BE2C (cell line): Measurements from ENCODE around the gene FBN1.

Experiments
- DNase-seq: peaks from one replicate; pipeline ENCODE4 v3.0.0-alpha.2; 2020
- H3K27me3 ChIP-seq: fragments of 250-450 bp; sonication (Bioruptor Pico); 2 replicates; pipeline ENCODE4 v1.5.1; 2020; ENCODE audit warnings: mild to moderate bottlenecking
- H3K36me3 ChIP-seq: fragments of 250-450 bp; sonication (Bioruptor Pico); 2 replicates; pipeline ENCODE4 v1.5.1; 2020; ENCODE audit warnings: mild to moderate bottlenecking
- H3K4me1 ChIP-seq: fragments of 250-450 bp; sonication (Bioruptor Pico); 2 replicates; pipeline ENCODE4 v1.5.1; 2020
- H3K4me3 ChIP-seq: 2 replicates; pipeline ENCODE4 v1.5.1; 2011; ENCODE audit warnings: low read depth, low read length
- H3K9me3 ChIP-seq: fragments of 250-450 bp; sonication (Bioruptor Pico); 2 replicates; pipeline ENCODE4 v1.5.1; 2020
- TF ChIP-seq, protein P1 (sequence below): IDR thresholded peaks from 2 replicates; pipeline ENCODE4 v1.5.1; 2012; ENCODE audit warnings: mild to moderate bottlenecking, low read depth, low read length

FBN1 gene

DNA sequence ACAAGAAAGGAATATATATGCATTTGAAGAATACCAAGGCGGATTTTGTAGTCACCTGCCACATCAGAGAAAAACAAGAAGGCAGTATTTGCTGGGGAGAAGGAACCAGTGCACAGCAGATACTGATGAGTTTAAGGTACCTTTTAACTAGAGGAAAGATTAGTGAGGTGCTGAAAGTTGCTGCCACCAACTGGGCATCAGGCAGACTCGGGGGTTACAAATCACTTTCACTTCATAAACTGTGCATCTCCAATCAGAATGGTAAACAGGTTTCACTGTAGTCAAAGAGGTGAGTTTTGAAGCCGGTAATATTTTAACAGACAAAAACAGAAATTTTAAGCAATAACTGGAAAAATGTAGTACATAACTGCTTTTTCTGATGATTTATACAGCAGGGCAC, 4.1 kb downstream of the FBN1 start:
- DNase-seq = no peak
- no peaks in the 10 kb centered on the region for H3K9me3 ChIP-seq
- peaks cover 17% of the 10 kb centered on the region for H3K27me3 ChIP-seq
- no peak overlapping the region for H3K4me3 ChIP-seq
- peaks cover 4% of the 10 kb centered on the region; the same call in 1 of the 2 replicates for H3K4me1 ChIP-seq
- TF ChIP-seq, protein P1, sequence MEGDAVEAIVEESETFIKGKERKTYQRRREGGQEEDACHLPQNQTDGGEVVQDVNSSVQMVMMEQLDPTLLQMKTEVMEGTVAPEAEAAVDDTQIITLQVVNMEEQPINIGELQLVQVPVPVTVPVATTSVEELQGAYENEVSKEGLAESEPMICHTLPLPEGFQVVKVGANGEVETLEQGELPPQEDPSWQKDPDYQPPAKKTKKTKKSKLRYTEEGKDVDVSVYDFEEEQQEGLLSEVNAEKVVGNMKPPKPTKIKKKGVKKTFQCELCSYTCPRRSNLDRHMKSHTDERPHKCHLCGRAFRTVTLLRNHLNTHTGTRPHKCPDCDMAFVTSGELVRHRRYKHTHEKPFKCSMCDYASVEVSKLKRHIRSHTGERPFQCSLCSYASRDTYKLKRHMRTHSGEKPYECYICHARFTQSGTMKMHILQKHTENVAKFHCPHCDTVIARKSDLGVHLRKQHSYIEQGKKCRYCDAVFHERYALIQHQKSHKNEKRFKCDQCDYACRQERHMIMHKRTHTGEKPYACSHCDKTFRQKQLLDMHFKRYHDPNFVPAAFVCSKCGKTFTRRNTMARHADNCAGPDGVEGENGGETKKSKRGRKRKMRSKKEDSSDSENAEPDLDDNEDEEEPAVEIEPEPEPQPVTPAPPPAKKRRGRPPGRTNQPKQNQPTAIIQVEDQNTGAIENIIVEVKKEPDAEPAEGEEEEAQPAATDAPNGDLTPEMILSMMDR = peak; percentile 57
- H3K36me3 ChIP-seq = no peaks in the 10 kb centered on the region

DNA sequence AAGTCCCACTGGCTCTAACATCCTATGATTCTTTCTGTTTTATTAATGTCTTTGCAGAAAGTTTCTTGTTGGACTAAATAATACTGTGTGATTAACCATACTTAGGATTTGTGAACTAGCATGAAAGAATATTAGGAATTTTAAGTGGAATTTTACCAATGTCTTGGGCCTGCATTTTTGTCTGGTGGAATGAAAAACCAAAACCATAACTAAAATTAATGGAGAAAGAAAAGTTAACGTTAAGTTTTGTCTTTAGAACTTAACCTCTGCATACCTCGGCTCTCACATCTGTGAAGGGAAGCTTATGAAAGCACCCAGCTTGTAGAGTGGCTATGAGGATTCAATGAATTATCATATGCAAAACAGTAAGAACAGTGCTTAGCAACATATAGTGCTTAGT, 6.5 kb downstream of the FBN1 start:
- Histone ChIP-seq H3K4me3 (no peak overlapping the region), H3K4me1 (no peaks in the 10 kb centered on the region; the same call in 1 of the 2 replicates), H3K27me3 (peaks cover 4% of the 10 kb centered on the region), H3K36me3 (no peaks in the 10 kb centered on the region), H3K9me3 (no peaks in the 10 kb centered on the region)
- TF ChIP-seq, protein P1 = no peak
- no peak for DNase-seq

DNA sequence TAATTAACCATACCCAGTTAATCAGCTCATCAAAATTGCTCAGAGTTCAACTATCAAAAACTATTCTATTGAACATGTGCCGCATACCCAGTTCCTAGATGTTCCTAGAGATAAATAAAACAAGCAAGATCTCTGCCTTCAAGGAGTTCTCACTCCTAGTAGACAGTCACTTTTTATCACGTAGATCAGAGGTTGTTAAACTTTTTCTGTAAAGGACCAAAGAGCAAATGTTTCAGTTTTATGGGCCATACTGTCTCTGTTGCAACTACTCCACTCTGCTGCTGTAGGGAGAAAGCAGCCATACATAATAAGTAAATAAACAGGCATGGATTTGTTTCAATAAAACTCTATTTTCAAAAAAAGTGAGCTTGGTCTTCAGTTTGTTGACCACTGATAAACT, 7.9 kb downstream of the FBN1 start:
- H3K9me3 ChIP-seq = no peaks in the 10 kb centered on the region

DNA sequence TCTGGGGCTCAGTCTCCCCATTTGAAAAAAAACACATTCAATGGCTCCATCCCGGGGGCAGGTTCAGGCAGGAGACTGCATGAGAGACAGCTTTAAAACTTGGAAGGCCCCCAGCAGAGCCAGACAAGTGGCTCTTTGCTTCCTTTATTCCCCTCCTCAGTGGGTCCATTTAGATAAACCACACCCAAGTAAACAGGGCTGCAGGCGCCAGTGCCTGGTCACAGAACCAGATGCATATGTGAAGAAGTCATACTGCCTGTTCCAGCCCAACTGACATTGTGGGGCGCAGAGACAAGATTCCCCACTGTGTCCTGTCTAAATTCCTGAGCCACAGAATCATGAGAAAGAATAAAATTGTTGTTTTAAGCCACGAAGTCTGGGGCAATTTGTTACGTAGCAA, 9.0 kb downstream of the FBN1 start:
- Histone ChIP-seq H3K4me3 (no peak overlapping the region), H3K9me3 (no peaks in the 10 kb centered on the region), H3K27me3 (no peaks in the 10 kb centered on the region), H3K4me1 (no peaks in the 10 kb centered on the region; the same call in 1 of the 2 replicates), H3K36me3 (no peaks in the 10 kb centered on the region)
- DNase-seq = no peak
- TF ChIP-seq, protein P1 = no peak

More for the DNA sequence above, 7.9 kb downstream of the FBN1 start:
- TF ChIP-seq, protein P1 = no peak
- no peaks in the 10 kb centered on the region for H3K36me3 ChIP-seq
- H3K27me3 ChIP-seq = no peaks in the 10 kb centered on the region
- no peak for DNase-seq
- no peaks in the 10 kb centered on the region for H3K4me1 ChIP-seq
- no peak overlapping the region for H3K4me3 ChIP-seq

DNA sequence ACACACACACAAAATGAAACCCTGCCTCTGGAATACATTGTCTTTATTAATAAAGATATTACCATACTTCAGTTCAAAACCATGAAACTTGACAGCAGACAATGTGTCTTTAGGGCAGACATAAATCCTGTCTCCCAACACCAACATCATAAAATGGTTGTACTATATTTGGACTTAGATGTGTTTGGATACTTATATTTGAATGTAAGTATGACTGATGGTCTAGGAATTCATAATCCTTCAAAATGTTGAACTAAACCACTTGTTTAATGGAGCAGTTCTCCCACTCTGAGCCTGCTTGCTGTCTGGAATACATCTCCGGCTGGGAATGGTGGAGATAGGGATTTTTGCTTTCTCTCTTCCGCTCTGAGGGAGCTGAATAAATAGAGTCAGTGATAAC, 10.6 kb downstream of the FBN1 start:
- no peaks in the 10 kb centered on the region for H3K9me3 ChIP-seq
- TF ChIP-seq, protein P1 = no peak
- no peak for DNase-seq
- H3K27me3 ChIP-seq = no peaks in the 10 kb centered on the region
- H3K36me3 ChIP-seq = no peaks in the 10 kb centered on the region
- no peak overlapping the region for H3K4me3 ChIP-seq
- peaks cover 6% of the 10 kb centered on the region; the same call in 1 of the 2 replicates for H3K4me1 ChIP-seq

DNA sequence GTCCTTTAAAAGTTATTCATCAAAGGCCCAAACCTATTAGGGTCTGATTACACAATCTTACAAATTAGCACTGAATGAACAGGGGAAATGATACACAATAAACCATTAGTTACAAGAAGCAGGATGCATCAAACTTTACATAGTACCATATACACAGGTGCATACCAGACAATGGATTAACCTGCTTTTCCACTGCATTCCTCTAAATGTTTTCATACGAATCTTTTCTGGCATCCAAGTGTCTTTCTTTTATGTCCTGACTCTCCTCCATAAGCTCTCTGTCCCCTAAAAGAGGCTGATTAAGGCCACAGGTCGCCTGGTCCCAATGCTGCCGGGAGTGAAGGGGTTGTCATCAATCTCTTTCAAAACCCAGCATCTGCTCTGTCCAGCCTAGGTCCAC, 11.4 kb downstream of the FBN1 start:
- Histone ChIP-seq H3K4me1 (peaks cover 6% of the 10 kb centered on the region; the same call in 1 of the 2 replicates), H3K27me3 (no peaks in the 10 kb centered on the region), H3K9me3 (no peaks in the 10 kb centered on the region), H3K4me3 (no peak overlapping the region), H3K36me3 (no peaks in the 10 kb centered on the region)
- TF ChIP-seq, protein P1 = no peak
- DNase-seq = no peak
